ENCODE results near the gene HBEGF. TPM values are rescaled to one million over a fixed set of nuclear protein-coding genes. Genes with fewer than 3 reads are reported as not detected.

HBEGF gene, protein sequence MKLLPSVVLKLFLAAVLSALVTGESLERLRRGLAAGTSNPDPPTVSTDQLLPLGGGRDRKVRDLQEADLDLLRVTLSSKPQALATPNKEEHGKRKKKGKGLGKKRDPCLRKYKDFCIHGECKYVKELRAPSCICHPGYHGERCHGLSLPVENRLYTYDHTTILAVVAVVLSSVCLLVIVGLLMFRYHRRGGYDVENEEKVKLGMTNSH
- total RNA-seq (2022; extraction: Qiagen RNA extraction; ENCODE audit: low read depth): 5.4 to 7.5 TPM (median 6.4 TPM) in 5 replicates

DNA sequence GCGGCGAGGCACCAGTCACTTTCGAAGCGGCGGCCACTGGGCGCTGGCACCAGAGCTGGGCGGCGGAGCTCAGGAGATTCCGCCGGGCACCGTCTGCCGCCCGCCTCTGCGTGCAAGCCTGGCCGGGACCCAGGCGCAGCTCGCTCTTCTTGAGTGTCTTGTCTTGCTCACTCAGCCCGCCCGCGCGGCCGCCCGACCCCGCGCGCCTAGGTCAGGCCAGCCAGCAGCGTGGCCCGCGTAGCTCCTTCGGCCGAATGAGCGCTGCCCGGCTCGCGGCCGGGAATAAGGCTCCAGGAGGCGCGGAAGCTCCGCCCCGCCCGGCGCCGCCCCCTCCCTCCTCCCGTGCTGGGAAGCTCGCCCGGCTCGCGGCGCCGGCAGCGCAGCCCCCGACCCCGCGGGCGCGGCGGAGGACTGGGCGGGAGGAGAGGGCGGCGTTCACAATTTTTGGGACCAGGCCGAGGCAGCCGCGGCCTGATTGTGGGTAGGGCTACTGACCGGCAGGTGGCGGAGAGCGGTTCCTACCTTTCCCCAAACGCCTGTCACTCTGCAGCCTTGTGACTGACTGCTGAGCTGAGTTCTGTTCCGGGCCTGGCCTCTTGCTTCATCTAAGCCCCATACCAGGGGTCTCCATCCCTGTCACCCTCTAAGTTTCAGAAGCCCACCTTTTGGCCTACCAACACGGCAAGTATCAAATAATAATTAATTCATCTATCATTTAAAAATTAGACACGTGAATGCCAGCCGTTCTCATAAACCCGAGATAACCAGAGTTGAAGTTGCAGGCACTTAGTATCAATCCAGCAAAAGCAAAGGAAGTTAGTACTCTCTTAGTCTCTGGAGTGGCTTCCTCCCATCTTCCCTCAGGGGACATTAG, at the start of gene HBEGF:
Gene HBEGF, minus strand, starts transcription at position 256 of the 874 bp plus-strand sequence. CDS start 275 bp downstream, outside the sequence.

DNA sequence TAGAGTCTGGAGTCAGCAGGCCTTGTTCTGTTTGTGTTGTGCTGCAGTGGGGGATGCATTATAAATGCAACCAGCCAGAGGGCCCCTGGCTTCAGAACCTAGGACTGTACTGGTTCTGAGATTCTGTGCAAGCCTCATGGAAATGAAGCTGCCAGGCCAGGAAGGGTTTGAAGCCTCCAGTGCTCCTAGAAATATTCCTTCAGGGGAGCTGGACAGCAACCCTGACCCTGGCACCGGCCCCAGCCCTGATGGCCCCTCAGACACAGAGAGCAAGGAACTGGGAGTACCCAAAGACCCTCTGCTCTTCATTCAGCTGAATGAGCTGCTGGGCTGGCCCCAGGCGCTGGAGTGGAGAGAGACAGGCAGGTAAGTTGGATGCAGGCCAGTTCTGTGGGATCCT, 13.7 kb upstream of the HBEGF start, which contains the start of gene SLC4A9:
Gene SLC4A9, plus strand, starts transcription at position 94 of the 400 bp plus-strand sequence. Its CDS starts 43 bp downstream, at position 137.

DNA sequence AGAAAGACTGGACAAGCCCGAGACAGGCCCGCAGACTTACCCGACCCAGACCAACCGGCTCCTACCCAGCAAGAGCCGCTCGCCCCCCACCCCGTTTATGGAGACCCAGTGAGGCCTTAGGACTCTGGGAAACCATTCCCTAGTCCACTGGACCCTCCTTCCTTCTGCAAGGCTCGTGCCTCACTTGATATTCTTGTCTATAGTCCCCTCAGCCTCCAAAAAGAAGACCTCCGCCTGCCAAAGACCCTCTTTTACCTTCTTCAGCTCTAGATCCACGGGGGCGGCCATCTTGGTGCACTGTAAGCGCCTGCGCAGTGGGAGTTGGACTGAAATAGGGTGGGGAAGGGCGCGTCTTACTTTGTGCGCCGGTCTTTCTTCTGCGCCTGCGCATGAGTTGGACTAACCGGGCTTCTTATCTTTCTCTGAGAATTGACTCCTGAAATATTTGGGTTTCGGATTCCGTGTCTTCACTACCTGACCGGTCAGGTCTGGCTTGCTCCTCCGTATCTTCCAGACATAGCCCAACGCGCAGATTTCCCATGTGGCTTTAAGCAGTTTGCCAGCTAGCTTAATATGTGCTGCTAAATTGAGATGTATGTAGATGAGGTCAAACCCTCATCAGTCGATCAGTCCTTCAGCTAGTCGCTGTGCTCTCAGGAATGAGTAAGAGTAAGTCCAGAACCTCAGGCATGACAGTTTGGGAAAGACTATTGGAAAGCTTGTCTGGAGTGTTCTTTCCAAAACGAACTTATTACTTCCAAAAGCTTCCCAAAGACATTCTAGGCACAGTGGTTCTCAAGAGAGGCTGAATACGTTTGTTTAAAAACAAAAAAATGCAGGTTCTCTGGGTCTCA, 43.4 kb downstream of the HBEGF start, which contains the start of gene PFDN1:
Gene PFDN1, minus strand, starts transcription at position 316 of the 854 bp plus-strand sequence. Its CDS starts 28 bp downstream, at position 288.

Other genes with a start within 250 kb of the HBEGF start
- gene PURA, start 232.5 kb downstream of the HBEGF start, total RNA-seq (2022; extraction: Qiagen RNA extraction; ENCODE audit: low read depth): 3.9 to 6.4 TPM (median 5.4 TPM) in 5 replicates
- gene IGIP, start 220.7 kb downstream of the HBEGF start, total RNA-seq (2022; extraction: Qiagen RNA extraction; ENCODE audit: low read depth): 0.88 to 1.0 TPM (median 0.95 TPM) in 5 replicates
- 148 to 224 TPM (median 156 TPM) in 5 replicates for gene CYSTM1, start 171.4 kb downstream of the HBEGF start, total RNA-seq (2022; extraction: Qiagen RNA extraction; ENCODE audit: low read depth)
- gene PFDN1, start 43.5 kb downstream of the HBEGF start, total RNA-seq (2022; extraction: Qiagen RNA extraction; ENCODE audit: low read depth): 89.5 to 177 TPM (median 93.5 TPM) in 5 replicates
- 0.33 TPM in 1 of 5 replicates, not detected in the others for gene SLC4A9, start 13.6 kb upstream of the HBEGF start, total RNA-seq (2022; extraction: Qiagen RNA extraction; ENCODE audit: low read depth)
- gene ANKHD1, start 55.2 kb upstream of the HBEGF start, total RNA-seq (2022; extraction: Qiagen RNA extraction; ENCODE audit: low read depth): 39.3 to 59.9 TPM (median 48.9 TPM) in 5 replicates
- 1.8 to 3.2 TPM (median 2.2 TPM) in 5 replicates for gene EIF4EBP3, start 201.1 kb upstream of the HBEGF start, total RNA-seq (2022; extraction: Qiagen RNA extraction; ENCODE audit: low read depth)
- gene SRA1, start 210.9 kb upstream of the HBEGF start, total RNA-seq (2022; extraction: Qiagen RNA extraction; ENCODE audit: low read depth): 41.1 to 48.2 TPM (median 44.5 TPM) in 5 replicates
- gene APBB3, start 218.0 kb upstream of the HBEGF start, total RNA-seq (2022; extraction: Qiagen RNA extraction; ENCODE audit: low read depth): 5.6 to 8.6 TPM (median 8.0 TPM) in 5 replicates
- gene SLC35A4, start 218.2 kb upstream of the HBEGF start, total RNA-seq (2022; extraction: Qiagen RNA extraction; ENCODE audit: low read depth): 58.2 to 89.0 TPM (median 76.8 TPM) in 5 replicates

Measured in A549 treated with ZK216348 at 1 μM for 4 hours (cell line).